Erythroblast (primary cell): ENCODE data around the gene ADAM23.

Experiments used
- DNase-seq, 2 experiments: peaks; one replicate each; lab custom pipeline; 2025; lab: John Stamatoyannopoulos, UW
- GATA1 ChIP-seq: IDR thresholded peaks from 2 replicates; pipeline ENCODE4 v1.6.1; 2011; ENCODE audit warnings: low read depth, mild to moderate bottlenecking, control low read depth, low read length, moderate library complexity
- POLR2A ChIP-seq: IDR thresholded peaks from 2 replicates; pipeline ENCODE4 v1.6.1; 2011; ENCODE audit warnings: mild to moderate bottlenecking, low read length

Gene ADAM23

DNA sequence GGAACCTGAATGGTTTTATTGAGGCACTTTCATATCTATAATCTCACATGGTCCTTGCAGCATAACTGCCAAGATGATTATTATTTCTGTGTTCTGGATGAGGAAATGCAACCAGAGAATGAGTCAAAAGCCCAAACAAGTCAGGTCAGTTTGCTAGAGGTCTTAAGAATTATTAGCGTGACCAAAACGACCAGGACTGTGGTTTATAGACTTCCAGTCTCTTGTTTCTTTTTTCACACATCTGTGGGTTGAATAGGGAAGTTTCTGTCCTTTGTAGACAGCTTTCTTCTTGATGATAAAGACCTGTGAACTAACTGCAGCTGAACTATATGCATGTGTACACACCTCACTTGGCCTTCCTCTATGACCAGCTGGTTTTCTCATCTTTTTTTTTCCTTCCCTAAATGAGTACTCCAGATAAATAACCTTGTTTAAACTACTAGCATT is 13.9 kb downstream of the ADAM23 start:
- TF ChIP-seq POLR2A (no peak), GATA1 (no peak)
- DNase-seq, result no peak

DNA sequence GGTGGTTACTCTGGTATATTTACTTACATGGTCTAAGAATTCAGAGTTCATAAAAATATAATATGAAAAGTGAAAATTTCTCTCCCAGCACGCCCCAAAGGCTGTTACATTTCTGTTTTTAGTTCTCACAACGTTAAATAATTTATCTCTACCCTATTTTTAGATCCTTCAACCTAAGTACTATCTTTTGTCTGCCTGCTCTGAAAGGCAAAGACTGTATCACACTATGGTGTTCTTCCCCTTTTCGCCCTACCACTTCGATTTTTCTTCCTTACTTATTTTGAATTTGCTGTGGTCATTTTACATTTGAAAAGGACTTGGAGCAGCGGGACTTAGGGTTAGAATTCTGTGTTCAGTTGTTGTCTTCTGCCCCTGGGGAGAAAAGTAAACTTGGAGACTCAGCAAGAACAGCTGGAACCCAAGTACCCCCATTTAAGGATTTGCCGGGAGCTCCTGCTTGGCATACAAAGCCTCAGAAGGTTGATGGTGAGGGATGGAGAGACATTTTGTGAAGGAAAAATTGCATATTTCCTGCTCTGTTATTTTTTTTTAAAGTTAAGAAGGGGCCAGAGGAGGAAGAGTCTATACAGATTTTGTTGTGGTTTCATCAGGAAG is 19.0 kb downstream of the ADAM23 start:
- no peak for DNase-seq
- no peak for TF ChIP-seq GATA1
- TF ChIP-seq POLR2A, result no peak

DNA sequence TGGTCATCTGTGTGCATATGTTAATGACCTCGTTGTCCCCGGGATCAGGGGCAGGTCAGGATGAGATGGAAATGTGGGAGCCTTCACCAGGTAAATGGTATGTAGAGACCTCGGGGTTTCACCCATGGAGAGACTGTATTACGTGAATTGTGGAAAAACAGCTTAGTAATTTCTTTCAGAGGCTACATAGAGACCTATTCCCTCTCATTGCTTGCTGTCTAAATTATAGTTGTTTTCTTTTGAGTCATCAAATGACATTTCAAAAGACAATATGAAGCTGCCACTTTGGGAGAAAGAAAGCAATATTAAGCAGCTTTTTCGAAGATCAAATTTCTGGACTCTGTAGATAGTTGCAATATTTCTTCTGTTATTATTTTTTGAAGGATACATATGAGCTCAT is 20.4 kb downstream of the ADAM23 start:
- TF ChIP-seq GATA1 (no peak), POLR2A (no peak)
- DNase-seq, result no peak

DNA sequence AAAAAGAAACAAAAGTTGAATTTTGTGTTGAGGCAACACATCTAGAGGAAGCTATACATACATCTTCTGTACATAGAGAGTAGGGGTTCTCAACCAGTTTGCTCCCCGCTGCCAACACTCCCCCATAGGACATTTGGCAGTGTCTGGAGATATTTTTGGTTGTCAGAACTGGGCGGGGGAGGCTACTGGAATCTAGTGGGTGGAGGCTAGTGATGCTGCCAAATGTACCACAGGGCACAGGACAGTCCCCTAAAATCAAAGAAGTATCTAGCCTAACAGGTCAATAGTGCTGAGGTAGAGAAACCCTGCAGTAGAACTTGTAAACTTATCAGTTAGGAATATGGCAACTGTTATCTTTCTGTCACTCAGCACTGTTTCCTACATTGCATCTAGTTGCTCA is 21.3 kb downstream of the ADAM23 start:
- DNase-seq, result no peak

DNA sequence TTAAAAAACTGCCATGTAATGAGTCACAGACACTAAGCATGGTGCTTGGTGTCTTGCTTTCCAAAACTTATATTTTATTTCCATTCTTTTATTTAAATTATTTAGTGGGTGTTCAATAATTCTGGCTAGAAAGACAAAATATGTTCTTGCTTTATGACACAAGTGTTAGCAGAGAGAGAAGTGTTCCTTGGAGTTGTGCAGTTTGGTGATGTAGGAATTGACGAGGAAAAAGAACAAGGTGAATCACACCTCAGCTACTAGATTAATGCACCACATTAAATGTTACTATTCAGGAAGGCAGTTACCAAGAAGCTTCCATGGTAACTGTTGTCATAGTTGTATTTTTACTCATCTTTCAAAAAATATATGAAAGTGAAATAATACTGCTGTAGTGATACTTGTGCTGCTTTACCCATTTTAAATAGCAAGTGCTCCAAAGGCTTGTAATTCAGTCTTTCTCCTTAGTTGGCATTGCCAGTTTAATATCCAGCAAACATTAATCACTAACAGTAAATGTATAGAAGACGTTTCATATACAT is 28.3 kb downstream of the ADAM23 start:
- DNase-seq, result no peak
- TF ChIP-seq GATA1, result no peak
- TF ChIP-seq POLR2A, result no peak

More for the DNA sequence above, 21.3 kb downstream of the ADAM23 start:
- no peak for TF ChIP-seq POLR2A
- TF ChIP-seq GATA1, result no peak

DNA sequence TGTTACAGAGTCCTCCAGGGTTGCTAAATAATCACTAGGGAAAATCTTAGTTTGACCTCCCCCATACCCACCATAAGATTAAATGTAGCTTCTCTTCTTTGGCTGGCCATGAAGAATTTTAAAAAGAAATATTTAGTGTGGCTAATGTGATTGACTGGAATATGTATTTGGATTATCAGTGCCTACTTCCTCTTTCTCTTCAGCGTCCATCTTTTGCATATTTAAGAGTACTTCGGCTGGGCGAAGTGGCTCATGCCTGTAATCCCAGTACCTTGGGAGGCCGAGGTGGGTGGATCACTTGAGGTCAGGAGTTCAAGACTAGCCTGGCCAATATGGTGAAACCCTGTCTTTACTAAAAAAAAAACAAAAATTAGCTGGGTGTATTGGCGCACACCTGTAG is 28.8 kb downstream of the ADAM23 start:
- TF ChIP-seq POLR2A (no peak), GATA1 (no peak)

DNA sequence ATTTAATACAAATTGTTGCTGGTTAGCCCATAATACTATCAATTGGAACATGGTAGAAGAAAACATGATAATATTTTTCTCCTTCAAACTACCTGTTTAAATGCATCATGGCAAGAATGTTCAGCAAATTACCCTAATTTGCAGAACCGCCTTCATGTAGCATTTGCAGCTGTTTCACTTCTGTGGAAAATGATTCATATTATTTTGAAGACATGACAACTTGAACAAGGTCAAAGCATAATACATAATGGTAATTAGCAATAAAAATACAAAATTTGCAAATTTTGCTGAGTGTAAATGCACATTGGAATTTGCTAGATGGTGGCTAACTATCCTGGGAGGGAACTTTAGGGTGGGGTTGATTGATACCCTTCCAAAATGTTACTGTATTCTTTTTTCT is 30.8 kb downstream of the ADAM23 start:
- no peak for DNase-seq
- TF ChIP-seq GATA1 (no peak), POLR2A (no peak)

More for the DNA sequence above, 28.8 kb downstream of the ADAM23 start:
- DNase-seq, result no peak

DNA sequence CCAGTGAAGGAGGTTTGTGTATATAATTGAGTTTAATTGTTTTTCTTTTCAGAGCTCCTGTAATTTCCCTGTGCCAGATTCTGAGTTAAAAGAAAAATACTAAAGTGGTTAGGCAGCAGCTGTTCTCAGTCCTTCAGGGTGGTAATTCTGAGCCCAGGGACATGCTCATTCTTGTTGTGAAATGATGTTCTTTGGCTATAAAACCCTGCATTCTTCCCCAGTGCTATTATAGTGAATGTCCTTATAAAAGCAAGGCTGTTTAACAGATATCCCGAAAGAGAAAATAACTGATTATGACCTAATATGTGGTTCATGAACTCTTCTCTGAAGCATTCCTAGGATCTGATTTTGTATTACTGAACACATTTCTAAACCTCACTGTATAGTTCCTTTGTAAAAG is 34.0 kb downstream of the ADAM23 start:
- no peak for TF ChIP-seq GATA1
- TF ChIP-seq POLR2A, result no peak

DNA sequence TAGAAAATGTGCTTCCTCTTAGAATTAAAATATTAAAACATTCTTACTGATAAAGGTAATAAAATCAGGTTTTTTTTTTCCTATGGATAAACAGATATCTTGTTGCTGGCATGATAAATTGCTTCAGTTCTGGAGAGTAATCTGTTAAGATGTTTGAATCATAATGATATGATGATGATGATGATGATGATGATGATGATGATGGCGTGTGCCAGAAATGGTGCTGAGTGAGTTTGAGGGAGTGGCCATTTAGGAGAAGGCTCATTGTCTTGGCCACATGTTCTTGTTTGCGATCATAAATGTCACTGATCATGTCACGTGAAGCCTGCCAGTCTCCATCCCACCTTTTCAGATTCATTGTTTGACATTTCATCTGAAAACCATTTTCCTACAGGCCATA is 35.0 kb downstream of the ADAM23 start:
- TF ChIP-seq GATA1 (no peak), POLR2A (no peak)
- no peak for DNase-seq

More for the DNA sequence above, 34.0 kb downstream of the ADAM23 start:
- no peak for DNase-seq

DNA sequence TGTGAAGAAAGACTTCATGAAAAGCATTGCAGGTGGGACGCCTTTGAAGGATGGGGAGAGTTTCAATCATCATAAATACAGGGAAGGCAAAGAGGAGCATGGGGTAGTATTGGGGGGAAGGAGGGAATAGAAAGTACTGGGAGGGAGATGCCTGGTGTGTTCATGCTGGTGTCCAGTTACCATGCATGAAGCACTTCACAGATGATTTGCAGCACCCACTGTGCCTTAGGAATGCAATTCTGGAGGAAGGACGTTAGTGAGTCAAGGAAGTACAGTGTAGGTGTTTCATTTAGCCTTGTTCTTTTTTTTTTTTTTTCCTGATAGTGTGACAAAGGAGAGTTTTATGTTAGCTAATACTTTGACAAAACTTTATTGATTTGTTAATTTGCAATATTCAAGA is 36.8 kb downstream of the ADAM23 start:
- TF ChIP-seq POLR2A (no peak), GATA1 (no peak)
- DNase-seq, result no peak

DNA sequence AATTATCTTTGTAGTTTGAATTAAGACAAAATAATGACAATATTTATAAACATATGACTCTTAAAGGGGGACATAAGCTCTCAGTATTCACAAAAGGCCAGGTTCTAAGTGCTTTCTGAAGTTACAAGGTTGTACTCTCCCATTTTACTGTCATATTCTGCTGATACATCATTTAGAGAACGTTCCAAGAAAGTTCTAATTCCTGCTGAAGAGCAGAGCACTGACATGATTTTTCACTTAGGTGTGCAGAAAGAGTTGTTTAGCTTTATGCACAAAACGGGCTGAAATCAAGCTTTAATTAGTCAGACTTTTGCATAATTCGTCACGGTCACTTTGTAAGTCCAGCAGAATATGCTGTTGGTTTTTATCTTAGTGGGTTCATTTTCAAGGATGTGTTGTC is 37.3 kb downstream of the ADAM23 start:
- DNase-seq, result no peak
- TF ChIP-seq GATA1 (no peak), POLR2A (no peak)

DNA sequence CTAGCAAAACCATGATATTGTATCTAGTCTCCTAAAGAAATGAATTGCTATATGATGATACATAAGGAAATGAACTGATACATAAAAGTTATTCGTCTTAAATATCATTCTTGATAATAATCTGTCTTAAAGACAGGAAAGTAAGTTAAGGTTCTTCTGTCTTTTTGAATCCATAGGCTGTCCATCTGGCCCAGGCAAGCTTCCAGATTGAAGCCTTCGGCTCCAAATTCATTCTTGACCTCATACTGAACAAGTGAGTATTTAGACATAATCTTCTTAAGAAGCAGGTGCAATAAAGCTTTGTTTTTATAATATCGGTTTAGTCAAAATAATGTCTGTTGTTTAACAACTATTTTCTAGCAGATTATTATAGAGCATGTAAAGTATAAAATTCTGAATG is 37.7 kb downstream of the ADAM23 start:
- TF ChIP-seq GATA1 (no peak), POLR2A (no peak)
- peak in 1 of 2 experiments; percentile 15 for DNase-seq

DNA sequence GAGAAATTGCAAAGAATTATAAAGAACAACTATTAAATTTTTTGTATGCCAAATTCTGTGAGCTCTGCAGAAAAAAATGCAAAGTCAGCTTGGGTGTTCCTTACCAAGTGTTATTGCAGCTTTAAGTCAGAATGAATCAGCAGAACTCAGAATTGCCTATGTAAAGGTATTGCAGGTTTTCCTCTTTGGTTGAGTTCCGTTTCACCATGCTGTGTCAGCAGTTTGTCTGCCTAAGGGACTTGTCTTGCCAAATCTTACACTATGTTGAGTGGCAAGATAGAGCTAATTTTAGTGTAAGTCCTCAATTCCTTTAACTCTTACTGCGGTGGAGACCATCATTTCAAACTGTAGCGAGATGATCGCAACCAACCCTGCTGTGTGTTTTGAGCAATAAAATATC is 38.8 kb downstream of the ADAM23 start:
- TF ChIP-seq POLR2A (no peak), GATA1 (no peak)
- peak; percentile 68 to 85 for DNase-seq

DNA sequence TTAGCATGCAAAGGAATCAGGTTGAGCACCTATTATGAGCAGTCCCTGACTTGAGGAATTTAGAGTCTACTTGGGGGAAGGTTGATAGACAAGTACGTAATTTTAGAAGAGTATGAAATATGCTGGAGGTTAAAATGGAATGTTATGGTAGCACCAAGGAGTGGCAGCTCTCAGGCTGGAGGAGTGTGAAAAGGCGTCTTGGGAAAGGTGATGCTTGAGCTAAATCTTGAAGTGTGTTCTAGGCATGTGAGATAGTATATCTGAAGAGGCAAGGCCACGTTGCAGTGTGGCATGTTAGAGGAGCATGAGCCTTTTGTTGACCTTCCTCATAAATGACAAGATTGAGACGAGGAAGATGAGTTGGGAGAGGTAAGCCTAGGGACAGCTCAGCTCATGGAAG is 39.3 kb downstream of the ADAM23 start:
- TF ChIP-seq GATA1 (no peak), POLR2A (no peak)
- no peak for DNase-seq

DNA sequence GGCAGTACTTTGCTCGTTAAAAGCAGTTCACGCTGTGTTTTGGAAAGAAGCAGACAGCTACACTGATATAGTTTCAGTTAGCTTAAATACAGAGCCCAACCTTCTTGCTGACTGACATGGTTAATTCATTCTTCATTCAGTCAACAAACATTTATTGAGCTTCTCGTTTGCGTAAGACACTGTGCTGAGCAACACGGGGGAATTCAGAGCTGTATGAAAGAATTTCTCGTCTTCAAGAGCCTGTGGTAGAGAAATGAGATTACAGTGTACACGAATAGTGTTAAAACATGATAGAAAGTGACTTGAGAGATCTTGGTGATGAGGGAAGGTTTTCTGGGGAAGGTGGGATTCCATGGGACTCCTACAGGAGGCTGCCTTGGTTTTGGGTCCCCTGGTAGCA is 44.7 kb downstream of the ADAM23 start:
- no peak for DNase-seq
- TF ChIP-seq GATA1 (no peak), POLR2A (no peak)

DNA sequence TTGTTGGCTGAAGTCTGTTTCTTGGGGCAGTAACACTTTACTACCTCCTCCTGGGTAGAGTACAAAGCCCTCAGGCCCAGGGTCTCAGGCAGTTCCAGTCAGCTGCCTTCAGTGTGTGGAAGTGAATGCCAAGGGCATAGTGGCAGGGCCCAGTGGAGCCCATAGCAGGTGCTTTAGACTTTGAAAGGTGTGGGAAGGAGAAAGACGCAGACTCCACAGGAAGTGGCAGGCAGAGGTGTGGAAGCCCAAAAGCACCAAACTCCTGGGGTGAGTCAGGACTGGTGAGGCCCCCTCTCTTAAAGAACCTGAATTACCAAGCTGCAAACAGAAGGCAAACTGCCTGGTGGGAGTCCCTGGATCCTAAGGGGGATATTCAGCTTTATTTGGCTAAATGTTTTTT is 45.3 kb downstream of the ADAM23 start:
- DNase-seq, result no peak
- no peak for TF ChIP-seq GATA1
- no peak for TF ChIP-seq POLR2A
